Measurements from ENCODE around the gene PLEKHG2.

PLEKHG2 gene

DNA sequence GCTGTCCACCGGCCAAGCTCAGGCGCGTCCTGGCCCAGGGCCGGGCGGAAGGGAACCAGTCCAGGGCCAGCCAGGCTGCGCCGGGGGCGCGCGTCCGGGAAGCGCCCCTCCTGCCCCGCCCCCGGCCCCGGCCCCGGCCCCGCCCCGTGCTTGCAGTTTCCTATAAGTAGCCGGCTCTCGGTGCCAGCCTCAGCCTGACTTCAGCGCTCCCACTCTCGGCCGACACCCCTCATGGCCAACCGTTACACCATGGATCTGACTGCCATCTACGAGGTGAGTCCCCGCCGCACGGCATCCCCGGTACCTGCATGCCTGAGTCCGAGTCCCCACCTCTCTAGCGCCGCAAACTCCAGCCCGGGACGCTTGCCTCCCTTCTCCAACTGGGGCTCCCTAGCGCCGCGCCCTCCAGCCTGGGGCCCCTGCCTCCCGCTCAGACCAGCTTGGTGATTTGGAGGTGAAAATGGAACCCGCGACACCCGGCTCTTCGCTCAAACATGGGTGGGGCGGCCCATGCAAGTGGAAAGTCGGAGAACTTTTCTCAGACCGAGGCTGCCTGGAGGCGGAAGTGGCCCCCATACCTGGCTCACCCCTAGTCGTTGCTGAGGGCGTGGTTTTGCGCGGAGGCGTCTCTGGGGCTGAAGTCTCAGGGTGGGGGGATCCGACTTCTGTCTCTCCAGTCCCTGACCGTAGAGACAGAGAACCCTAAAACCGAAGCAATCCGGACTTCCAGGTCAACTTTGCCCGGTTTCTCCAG, 5.6 kb upstream of the PLEKHG2 start, which contains the start of gene ZFP36:
TSS of gene ZFP36 (plus strand) at position 192 of the 754 bp plus-strand sequence. CDS start at position 250, 58 bp downstream.
- DNase-seq: peak; percentile 88

DNA sequence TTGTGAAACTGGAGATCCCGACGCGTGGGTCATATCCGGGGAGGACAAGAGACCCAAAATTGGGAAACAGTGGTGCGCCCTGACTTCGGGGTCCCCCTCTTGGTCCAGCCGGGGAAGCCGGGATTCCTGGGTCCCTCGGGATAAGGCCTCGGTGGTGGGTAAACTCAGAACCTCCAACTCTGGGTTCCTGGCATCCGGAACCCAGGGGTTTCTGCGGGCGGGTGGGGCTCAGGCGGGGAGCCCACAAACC, 5.1 kb upstream of the PLEKHG2 start:
- no peak for DNase-seq

DNA sequence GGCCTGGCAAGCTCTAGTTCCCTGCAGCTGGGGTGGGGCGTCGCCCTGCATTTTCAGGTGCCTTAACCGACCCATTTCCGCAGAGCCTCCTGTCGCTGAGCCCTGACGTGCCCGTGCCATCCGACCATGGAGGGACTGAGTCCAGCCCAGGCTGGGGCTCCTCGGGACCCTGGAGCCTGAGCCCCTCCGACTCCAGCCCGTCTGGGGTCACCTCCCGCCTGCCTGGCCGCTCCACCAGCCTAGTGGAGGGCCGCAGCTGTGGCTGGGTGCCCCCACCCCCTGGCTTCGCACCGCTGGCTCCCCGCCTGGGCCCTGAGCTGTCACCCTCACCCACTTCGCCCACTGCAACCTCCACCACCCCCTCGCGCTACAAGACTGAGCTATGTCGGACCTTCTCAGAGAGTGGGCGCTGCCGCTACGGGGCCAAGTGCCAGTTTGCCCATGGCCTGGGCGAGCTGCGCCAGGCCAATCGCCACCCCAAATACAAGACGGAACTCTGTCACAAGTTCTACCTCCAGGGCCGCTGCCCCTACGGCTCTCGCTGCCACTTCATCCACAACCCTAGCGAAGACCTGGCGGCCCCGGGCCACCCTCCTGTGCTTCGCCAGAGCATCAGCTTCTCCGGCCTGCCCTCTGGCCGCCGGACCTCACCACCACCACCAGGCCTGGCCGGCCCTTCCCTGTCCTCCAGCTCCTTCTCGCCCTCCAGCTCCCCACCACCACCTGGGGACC, 4.6 kb upstream of the PLEKHG2 start:
- DNase-seq: peak; percentile 85

DNA sequence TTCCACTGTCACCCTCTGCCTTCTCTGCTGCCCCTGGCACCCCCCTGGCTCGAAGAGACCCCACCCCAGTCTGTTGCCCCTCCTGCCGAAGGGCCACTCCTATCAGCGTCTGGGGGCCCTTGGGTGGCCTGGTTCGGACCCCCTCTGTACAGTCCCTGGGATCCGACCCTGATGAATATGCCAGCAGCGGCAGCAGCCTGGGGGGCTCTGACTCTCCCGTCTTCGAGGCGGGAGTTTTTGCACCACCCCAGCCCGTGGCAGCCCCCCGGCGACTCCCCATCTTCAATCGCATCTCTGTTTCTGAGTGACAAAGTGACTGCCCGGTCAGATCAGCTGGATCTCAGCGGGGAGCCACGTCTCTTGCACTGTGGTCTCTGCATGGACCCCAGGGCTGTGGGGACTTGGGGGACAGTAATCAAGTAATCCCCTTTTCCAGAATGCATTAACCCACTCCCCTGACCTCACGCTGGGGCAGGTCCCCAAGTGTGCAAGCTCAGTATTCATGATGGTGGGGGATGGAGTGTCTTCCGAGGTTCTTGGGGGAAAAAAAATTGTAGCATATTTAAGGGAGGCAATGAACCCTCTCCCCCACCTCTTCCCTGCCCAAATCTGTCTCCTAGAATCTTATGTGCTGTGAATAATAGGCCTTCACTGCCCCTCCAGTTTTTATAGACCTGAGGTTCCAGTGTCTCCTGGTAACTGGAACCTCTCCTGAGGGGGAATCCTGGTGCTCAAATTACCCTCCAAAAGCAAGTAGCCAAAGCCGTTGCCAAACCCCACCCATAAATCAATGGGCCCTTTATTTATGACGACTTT, 3.9 kb upstream of the PLEKHG2 start:
- peak; percentile 19 for DNase-seq

DNA sequence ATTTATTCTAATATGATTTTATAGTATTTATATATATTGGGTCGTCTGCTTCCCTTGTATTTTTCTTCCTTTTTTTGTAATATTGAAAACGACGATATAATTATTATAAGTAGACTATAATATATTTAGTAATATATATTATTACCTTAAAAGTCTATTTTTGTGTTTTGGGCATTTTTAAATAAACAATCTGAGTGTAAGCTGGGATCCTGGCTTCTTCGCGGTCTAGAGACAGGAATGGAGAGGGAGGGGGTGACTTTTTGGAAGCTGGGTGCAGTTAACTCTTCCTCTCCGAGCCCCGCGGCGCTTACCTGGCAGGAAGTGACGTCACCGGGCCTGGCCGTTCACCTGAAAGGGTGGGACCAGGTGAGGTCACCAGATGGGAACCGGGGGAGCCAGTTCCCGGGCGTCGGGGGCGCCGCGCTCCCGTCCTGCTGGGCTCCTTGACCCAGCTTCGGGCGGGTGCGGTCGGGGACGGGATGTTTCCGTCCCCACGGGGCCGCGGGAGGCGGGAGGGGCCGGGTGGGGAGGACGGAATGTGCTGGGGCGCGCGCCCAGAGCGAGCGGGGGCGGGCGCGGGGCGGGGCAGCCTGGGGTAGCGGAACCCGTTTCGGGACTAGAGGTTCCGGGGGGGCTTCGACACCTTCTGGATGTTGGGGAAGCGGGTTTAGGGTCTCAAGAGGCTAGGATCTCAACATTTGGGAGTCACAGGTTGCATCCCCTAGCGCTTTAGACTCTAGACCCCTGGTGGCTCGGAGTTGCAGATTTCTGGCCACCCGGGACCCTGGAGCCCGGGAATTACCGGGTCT, 3.1 kb upstream of the PLEKHG2 start:
- peak; percentile 93 for DNase-seq

DNA sequence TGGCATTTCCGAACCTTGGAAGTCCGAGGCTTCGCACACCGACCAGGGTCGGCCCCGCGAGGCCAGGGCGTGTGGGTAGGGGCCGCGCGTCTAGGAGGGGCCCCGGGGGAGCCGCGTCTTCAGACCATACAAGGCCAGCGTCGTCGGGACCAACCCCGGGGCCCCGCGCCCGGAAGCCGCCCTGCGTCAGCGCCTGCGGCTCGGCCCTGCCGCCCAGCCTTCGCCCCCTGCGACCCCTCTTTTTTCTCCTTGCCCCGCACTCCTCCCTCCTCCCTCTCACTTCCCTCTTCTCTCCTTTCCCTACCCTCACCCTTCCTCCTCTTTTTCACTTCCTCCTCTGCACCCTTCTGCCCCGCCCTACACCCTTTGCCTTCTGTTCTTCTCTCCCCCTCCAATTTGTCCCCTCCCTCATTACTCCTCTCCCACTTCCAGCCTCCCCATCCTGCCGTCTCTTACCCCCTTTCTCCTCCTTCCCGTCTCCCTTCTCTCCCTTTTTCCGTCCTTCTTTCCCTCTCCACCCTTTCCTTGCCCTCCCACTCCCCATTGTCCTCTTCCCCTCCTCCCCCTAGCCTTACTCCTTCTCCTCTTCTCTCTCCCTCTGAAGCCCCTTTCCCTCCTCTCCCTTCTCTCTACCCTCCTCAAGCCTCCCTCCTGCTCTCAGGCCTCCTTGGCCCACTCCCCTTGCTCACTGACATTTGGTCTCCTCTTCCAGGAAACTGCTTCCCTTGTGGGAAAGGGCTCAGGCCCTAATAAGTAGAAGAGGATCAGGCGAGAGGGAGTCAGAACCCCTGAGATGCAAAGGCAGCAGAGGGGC, 2.2 kb upstream of the PLEKHG2 start:
- peak; percentile 77 for DNase-seq

DNA sequence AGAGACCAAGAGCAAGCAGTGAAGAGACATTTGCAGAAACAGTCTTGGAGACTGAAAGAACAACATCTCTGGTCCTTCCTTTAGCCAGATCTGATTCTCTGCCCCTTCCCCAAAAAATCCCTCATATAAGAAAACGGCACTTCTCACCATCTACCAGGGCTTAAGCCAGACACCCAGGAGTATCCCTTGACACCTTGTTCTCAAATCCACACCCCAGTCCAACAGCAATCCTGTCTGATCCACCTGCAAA, 1.7 kb upstream of the PLEKHG2 start:
- no peak for DNase-seq

DNA sequence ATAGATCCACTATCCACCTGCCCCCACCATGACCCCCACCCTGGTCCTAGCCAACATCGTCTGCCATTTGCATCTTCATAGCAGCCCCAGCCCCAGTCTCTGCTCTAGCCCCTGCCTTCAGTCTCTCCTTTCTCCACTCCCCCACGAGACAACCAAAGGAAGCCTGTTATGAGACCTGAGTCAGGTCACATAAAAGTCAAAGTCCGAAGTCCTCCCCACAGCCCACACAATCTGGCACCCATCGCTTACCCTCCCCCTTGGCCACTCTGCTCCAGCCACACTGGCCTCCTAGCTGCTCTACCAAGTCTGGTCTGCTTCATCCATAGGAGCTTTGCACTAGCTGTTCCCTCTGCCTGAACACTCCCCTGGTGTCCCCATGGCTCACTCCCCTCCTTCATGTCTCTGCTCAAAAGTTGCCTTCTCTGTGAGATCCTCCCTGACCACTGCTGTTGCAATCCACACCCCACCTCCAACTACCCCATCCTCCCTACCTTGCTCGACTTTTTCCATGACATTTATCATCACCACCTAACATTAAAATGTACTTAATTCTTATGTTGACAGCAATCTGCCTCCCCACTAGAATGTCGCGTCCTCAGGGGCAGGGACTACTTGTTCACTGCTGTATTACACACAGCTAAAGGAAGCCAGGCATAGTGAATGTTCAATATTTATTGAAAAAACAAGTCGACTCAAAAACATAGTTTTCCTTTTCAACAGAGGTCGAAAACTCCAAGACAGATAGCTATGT, 1.2 kb upstream of the PLEKHG2 start:
- no peak for DNase-seq

DNA sequence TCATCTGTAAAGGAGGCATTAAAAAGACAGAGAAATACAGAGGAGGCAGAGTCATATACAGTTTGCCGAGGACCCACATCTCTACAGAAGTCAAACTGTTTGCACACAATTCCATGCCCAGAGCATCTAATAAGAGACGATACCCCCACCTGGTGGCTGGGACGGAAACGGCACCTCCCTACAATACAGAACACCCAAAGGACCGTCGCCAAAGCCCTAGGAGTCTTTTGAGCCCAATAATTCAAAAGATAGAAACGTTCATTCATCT, 703 bp upstream of the PLEKHG2 start:
- peak; percentile 92 for DNase-seq

DNA sequence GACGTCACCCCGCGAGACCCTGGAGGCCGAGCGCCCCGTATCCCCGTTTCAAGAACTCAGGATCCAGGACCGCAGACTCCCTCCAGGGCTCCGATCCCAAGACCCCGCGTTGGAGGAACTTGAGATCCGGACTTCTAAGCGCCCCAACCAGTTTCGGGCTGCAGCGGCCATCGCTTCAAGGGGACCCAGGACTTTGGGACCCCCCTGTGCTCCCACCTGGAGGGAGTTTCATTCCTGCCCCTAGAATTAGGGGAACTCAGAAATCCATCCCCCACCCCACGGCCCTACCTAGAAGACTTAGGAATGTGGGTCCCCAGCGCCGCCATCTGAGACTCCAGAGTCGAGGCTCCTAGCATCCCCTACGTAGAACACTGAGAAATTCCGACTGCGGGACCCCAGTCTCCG, 400 bp downstream of the PLEKHG2 start:
- peak; percentile 20 for DNase-seq

DNA sequence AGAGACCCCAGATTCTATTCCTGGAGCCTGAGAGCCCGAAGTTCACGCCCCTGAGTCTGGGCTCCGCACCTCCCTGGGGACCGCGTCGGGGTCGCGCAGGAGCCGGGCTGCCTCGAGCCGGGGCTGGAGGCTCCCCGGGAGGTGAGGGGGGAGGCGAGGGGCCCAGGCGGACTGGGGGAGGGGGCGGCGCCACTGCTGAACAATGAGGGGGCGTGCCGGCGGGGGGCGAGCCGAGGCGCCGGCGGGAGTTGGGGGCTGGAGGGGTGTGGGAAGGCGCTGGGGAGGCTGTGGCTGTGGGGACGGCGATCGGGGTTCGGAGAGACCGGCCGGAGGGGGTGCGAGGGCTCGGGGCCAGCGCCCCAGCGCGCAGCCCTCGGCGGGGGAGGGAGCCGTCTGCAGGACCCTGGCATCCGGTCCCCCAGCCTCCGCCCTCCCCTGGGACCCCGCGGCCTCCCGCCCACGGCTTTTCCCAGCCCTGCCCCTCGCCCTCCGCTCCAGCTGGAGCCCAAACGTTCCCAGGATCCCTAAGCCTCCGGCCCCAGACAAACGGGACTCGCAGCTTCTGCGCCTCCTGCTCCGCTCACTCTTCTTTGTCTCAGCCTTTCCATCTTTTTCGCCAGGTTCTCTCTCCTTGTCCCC, 922 bp downstream of the PLEKHG2 start:
- DNase-seq: no peak

DNA sequence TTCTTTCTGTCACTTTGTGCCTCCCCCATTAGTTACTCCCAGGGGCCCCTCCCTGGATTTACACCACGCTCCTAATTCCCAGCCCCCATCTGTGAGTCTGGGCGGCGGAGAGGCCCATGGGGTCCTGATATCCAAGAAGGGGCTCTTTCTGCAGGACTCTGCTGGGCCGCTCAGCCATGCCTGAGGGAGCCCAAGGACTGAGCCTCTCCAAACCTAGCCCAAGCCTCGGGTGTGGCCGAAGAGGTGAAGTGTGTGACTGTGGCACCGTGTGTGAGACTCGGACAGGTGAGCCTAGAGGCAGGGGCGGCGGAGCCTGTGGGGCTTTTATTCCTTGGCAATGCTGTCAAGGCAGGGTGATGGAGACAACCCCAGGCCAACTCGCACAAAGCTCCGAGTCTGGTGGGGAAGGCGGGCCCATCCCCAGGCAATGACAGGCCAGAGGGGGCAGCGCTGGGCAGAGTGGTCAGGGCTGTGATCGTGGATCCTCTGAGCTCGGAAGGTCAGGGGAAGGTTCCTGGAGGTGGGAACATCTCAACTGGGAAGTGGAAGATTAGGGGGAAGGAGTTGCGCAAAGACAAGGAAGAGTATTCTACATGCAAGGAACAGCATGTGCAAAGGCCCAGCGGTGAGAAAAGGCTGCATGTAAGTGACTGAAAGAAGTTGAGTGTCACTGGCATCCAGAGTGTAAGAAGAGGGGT, 1.6 kb downstream of the PLEKHG2 start:
- no peak for DNase-seq

DNA sequence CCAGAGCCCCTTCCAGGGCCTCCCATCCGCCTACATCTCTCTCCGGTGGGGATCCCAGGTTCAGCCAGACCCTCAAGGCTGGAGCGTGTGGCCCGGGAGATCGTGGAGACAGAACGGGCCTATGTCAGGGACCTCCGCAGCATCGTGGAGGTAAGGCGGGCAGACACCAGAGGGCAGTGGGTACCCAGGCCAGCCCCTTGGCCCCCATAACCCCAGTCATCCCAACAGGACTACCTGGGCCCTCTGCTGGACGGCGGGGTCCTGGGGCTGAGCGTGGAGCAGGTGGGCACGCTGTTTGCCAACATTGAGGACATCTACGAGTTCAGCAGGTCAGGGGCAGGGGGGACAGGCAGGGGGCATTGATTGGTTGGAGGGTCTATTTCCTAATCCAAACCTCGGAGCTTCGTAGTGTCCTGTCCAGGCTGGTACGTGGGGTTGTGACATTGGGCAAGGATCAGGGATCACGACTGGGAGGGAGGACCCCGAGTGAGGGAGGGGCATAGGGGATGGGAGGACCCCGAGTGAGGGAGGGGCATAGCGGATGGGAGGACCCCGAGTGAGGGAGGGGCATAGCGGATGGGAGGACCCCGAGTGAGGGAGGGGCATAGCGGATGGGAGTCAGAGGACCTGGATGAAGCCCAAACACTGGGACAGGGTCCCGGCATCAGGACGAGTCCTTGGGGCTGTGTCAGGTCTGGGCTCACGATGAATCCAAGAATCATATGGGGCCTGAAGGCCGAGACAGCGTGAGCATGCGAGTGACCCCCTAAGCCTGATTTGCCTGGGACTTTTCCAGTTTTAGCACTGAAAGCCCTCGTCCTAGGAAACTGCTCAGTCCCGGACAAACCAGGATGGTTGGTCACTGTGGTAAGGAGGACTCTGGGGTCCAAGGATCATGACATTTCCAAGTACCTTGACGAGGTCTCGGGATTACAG, 2.9 kb downstream of the PLEKHG2 start:
- DNase-seq: no peak

DNA sequence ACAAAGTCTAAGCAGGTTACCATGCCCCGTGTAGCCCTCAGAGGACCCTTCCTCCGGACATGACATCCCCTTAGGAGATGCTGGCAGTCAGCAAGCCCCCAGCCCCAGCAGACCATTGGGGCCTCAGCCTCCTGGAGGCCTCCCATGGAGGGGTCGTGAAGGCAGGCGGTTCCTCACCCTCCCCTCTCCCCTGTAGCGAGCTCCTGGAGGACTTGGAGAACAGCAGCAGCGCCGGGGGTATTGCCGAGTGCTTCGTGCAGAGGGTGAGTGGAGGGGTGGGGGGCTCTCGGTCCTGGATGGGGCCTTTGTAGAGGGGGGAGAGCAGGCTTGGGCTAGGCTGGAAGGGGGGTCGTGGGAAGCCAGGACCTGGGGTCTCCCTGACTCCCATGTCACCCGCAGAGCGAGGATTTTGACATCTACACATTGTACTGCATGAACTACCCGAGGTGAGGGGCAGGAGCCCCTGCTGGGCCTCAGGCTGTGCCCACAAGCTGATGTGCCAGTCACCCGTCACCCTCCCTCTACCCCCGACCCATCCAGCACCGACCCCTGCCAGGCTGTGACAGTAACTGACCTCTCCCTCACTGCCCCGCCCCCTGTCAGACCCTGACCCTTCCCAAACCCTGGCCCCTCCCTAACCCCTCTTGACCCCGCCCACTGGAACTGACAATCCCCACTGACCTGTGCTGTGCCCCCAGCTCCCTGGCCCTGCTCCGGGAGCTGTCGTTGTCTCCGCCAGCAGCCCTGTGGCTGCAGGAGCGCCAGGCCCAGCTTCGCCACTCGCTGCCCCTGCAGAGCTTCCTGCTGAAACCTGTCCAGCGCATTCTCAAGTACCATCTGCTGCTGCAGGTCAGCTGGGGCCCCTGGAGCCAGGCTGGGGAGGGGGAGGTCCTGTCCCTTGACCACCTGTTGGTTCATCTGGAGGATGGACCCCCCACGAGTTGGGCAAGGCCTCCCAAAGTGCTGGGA, 4.0 kb downstream of the PLEKHG2 start:
- DNase-seq: no peak

DNA sequence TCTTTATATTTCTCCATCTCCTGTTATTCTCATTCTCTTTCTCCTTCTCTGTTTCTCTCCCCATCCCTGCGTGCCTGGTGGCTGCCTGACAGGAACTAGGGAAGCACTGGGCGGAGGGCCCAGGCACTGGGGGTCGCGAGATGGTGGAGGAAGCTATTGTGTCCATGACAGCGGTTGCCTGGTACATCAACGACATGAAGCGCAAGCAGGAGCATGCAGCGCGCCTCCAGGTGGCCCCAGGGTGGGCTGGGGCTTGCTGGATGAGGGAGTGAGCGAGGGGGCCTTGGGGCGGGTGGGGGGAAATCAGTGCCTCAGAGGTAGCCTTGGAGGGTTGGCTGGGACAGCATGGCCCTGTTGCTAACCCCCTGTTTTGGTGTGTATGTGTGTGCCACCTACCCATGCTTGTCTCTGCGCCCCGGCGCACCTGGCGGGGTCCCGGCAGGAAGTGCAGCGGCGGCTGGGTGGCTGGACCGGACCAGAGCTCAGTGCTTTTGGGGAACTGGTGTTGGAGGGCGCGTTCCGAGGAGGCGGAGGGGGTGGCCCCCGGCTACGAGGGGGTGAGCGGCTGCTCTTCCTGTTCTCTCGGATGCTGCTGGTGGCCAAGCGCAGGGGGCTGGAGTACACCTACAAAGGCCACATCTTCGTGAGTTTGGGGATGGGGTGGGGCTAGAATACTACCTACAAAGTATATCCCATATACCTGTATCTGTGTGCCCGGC, 5.2 kb downstream of the PLEKHG2 start:
- DNase-seq: no peak

DNA sequence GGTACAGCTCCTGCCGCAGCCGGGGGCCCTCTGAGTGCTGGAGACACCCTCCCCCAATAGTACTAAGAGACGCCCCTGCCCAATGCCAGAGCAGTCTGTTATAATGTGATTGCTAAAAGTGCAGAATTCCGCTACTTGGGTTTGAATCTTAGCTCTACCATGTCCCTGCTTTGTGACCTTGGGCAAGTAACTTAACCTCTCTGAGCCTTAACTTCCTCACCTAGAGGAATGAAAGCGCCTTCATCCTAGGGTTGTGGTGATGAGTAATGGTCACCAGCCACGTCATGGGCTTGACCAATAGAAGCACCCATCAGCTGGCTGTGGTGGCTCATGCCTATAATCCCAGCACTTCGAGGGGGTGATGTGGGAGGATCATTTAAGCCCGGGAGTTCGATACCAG, 6.5 kb downstream of the PLEKHG2 start:
- DNase-seq: no peak

DNA sequence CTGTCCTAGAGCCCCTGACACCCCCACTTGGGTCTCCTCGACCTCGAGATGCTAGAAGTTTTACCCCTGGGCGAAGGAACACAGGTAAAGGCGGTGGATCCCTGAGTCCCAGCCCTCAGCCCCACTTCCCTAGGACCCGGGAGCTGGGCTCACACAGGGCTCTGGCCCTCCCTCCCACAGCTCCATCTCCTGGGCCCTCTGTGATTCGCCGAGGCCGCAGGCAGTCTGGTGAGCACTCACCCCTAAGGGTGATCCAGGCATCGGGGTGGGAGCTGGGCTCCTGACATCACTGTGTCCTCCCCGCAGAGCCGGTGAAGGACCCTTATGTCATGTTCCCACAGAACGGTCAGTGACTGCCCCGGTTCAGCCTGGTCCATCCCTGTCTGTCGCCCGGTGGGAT, 8.3 kb downstream of the PLEKHG2 start:
- no peak for DNase-seq

DNA sequence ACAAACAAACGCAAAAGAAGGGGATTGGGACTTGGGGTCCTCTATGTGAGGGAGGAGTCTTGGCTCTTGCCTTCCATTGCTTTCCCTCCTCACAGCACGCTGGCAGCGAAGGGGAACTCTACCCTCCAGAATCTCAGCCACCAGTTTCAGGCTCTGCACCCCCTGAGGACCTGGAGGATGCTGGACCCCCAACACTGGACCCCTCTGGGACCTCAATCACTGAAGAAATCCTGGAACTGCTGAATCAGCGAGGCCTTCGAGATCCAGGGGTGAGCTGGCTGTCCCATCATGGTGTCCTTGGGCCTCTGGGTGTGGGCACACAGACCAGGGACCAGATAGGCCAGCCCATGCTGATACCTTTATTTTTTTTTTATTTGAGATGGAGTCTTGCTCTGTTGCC, 9.6 kb downstream of the PLEKHG2 start:
- no peak for DNase-seq
